Measurements from ENCODE around the gene IFNA2.
A peak's percentile ranks its signal among the peaks of the same experiment; 100 is the strongest.

Gene IFNA2

GRCh38 chr9:21415493-21416267, 30.5 kb upstream of the IFNA2 start:
- H3K4me2 ChIP-seq (ENCODE audit: low read depth, low read length), result no peak overlapping the region
- H3K79me2 ChIP-seq (ENCODE audit: low read length), result no peaks in the 10 kb centered on the region
- H3K4me3 ChIP-seq (ENCODE audit: low read length), result no peak overlapping the region
- no peaks in the 10 kb centered on the region for H3K36me3 ChIP-seq (replicated peaks; ENCODE audit: insufficient read depth, low read length)
- no peaks in the 10 kb centered on the region for H3K9me3 ChIP-seq (replicated peaks; ENCODE audit: insufficient read depth, low read length)
- no peak for TF ChIP-seq EZH2 (optimal IDR thresholded peaks at IDR 0.05; ENCODE audit: low read depth, low read length)
- no peak for TF ChIP-seq EZH2phosphoT487 (IDR thresholded peaks at IDR 0.05; ENCODE audit: low read length)
- TF ChIP-seq, protein P1, sequence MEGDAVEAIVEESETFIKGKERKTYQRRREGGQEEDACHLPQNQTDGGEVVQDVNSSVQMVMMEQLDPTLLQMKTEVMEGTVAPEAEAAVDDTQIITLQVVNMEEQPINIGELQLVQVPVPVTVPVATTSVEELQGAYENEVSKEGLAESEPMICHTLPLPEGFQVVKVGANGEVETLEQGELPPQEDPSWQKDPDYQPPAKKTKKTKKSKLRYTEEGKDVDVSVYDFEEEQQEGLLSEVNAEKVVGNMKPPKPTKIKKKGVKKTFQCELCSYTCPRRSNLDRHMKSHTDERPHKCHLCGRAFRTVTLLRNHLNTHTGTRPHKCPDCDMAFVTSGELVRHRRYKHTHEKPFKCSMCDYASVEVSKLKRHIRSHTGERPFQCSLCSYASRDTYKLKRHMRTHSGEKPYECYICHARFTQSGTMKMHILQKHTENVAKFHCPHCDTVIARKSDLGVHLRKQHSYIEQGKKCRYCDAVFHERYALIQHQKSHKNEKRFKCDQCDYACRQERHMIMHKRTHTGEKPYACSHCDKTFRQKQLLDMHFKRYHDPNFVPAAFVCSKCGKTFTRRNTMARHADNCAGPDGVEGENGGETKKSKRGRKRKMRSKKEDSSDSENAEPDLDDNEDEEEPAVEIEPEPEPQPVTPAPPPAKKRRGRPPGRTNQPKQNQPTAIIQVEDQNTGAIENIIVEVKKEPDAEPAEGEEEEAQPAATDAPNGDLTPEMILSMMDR (IDR thresholded peaks at IDR 0.05; ENCODE audit: low read length), result no peak
- H3K27me3 ChIP-seq (replicated peaks; ENCODE audit: insufficient read depth, low read length), result no peaks in the 10 kb centered on the region
- H3K9me2 ChIP-seq (replicated peaks; ENCODE audit: insufficient read depth, low read length), result no peaks in the 10 kb centered on the region
- H4K20me1 ChIP-seq (ENCODE audit: insufficient read depth, low read length), result no peaks in the 10 kb centered on the region
- H3K9ac ChIP-seq (ENCODE audit: low read length), result no peak overlapping the region
- DNase-seq, result no peak
- no peaks in the 10 kb centered on the region for H3K4me1 ChIP-seq (ENCODE audit: low read length)
- no peak overlapping the region for H3K27ac ChIP-seq (ENCODE audit: low read length)
- no peak overlapping the region for H2AFZ ChIP-seq (ENCODE audit: low read length)
- no peaks in the 10 kb centered on the region for H3F3A ChIP-seq (ENCODE audit: insufficient read depth, low read length)

- H3K4me2 ChIP-seq (ENCODE audit: low read depth, low read length), result no peak overlapping the region
- TF ChIP-seq EZH2phosphoT487 (IDR thresholded peaks at IDR 0.05; ENCODE audit: low read length) (no peak), EZH2 (optimal IDR thresholded peaks at IDR 0.05; ENCODE audit: low read depth, low read length) (no peak)
- TF ChIP-seq, protein P1 (IDR thresholded peaks at IDR 0.05; ENCODE audit: low read length), result no peak
- H3K27me3 ChIP-seq (replicated peaks; ENCODE audit: insufficient read depth, low read length), result no peaks in the 10 kb centered on the region
- H2AFZ ChIP-seq (ENCODE audit: low read length), result no peak overlapping the region
- no peak for DNase-seq
- H3K79me2 ChIP-seq (ENCODE audit: low read length), result no peaks in the 10 kb centered on the region
- no peaks in the 10 kb centered on the region for H3K9me3 ChIP-seq (replicated peaks; ENCODE audit: insufficient read depth, low read length)
- no peak overlapping the region for H3K4me3 ChIP-seq (ENCODE audit: low read length)
- H3K27ac ChIP-seq (ENCODE audit: low read length), result no peak overlapping the region
- no peaks in the 10 kb centered on the region for H4K20me1 ChIP-seq (ENCODE audit: insufficient read depth, low read length)
- H3F3A ChIP-seq (ENCODE audit: insufficient read depth, low read length), result no peaks in the 10 kb centered on the region
- H3K36me3 ChIP-seq (replicated peaks; ENCODE audit: insufficient read depth, low read length), result no peaks in the 10 kb centered on the region
- H3K9me2 ChIP-seq (replicated peaks; ENCODE audit: insufficient read depth, low read length), result no peaks in the 10 kb centered on the region
- no peak overlapping the region for H3K9ac ChIP-seq (ENCODE audit: low read length)
- H3K4me1 ChIP-seq (ENCODE audit: low read length), result no peaks in the 10 kb centered on the region
These were observed 29.2 kb upstream of the IFNA2 start for GRCh38 chr9:21414220-21414940.

DNA sequence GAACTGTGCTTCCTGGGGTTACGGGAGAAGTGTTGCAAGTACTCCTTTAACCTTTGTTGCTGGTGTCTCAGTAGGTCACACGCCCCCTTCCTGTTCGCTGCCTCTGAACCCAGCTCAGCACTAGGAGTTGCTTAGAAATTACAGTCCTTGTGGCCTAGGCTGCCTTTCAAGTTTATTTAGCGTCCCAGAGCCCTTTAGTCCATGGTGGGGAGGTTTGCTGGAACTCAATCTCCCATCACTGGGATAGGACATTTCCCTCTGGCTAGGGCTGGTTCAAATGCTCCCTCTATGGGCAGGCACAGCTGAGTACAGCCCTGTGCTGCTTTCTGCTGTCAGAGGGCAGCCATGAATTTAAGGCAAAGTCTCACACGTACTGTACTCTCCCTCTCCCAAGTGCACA, 28.4 kb upstream of the IFNA2 start:
- Histone ChIP-seq H3K4me3 (ENCODE audit: low read length) (no peak overlapping the region), H2AFZ (ENCODE audit: low read length) (no peak overlapping the region), H3K27me3 (replicated peaks; ENCODE audit: insufficient read depth, low read length) (no peaks in the 10 kb centered on the region), H3K9me3 (replicated peaks; ENCODE audit: insufficient read depth, low read length) (no peaks in the 10 kb centered on the region), H3K4me1 (ENCODE audit: low read length) (no peaks in the 10 kb centered on the region), H3K9ac (ENCODE audit: low read length) (no peak overlapping the region), H3K4me2 (ENCODE audit: low read depth, low read length) (no peak overlapping the region), H3F3A (ENCODE audit: insufficient read depth, low read length) (no peaks in the 10 kb centered on the region), H3K79me2 (ENCODE audit: low read length) (no peaks in the 10 kb centered on the region), H3K36me3 (replicated peaks; ENCODE audit: insufficient read depth, low read length) (no peaks in the 10 kb centered on the region), H3K27ac (ENCODE audit: low read length) (no peak overlapping the region), H3K9me2 (replicated peaks; ENCODE audit: insufficient read depth, low read length) (no peaks in the 10 kb centered on the region), H4K20me1 (ENCODE audit: insufficient read depth, low read length) (no peaks in the 10 kb centered on the region)
- TF ChIP-seq EZH2 (optimal IDR thresholded peaks at IDR 0.05; ENCODE audit: low read depth, low read length), result no peak
- TF ChIP-seq, protein P1 (IDR thresholded peaks at IDR 0.05; ENCODE audit: low read length), result peak; percentile 24; the same call in 1 of the 2 replicates
- no peak for DNase-seq

Measured in MM.1S (cell line).